HepG2 (cell line): ENCODE results near the gene BST1. TPM values are rescaled to one million over a fixed set of nuclear protein-coding genes. Genes with fewer than 3 reads are reported as not detected.

ENCODE experiments used
- CBX1 ChIP-seq: IDR thresholded peaks from one replicate; pipeline ENCODE4 v1.6.1; 2016; ENCODE audit warnings: antibody characterized with exemption, low read depth
- KDM5B ChIP-seq: sonication (generic); formaldehyde crosslinking; IDR thresholded peaks from 2 replicates; pipeline ENCODE4 v1.4.0; 2020; ENCODE audit warnings: missing genetic modification reagents, mild to moderate bottlenecking, borderline replicate concordance
- NCOA2 ChIP-seq: sonication (generic); formaldehyde crosslinking; IDR thresholded peaks from 2 replicates; pipeline ENCODE4 v1.8.0; 2022; ENCODE audit warnings: inconsistent platforms
- SMARCE1 ChIP-seq: fragments of 450-650 bp; IDR thresholded peaks from 2 replicates; pipeline ENCODE4 v1.6.1; 2017; ENCODE audit warnings: borderline replicate concordance
- ZBTB1 ChIP-seq: sonication (generic); formaldehyde crosslinking; IDR thresholded peaks from 2 replicates; pipeline ENCODE4 v1.4.0; 2020; ENCODE audit warnings: missing genetic modification reagents, borderline replicate concordance
- ZFYVE20 ChIP-seq: sonication (generic); formaldehyde crosslinking; IDR thresholded peaks from 2 replicates; pipeline ENCODE4 v1.8.0; 2023; ENCODE audit warnings: low read depth, mild to moderate bottlenecking, moderate library complexity, missing genetic modification reagents, borderline replicate concordance
- ZNF205 ChIP-seq: IDR thresholded peaks from 2 replicates; pipeline ENCODE4 v1.6.1; 2018; ENCODE audit warnings: missing biosample characterization, missing genetic modification reagents
- ZNF549 ChIP-seq: sonication (generic); formaldehyde crosslinking; IDR thresholded peaks from 2 replicates; pipeline ENCODE4 v1.5.0; 2020; ENCODE audit warnings: missing genetic modification reagents
- ZNF562 ChIP-seq: sonication (generic); formaldehyde crosslinking; IDR thresholded peaks from 2 replicates; pipeline ENCODE4 v1.8.0; 2022; ENCODE audit warnings: missing genetic modification reagents, borderline replicate concordance
- ZNF605 ChIP-seq: sonication (generic); formaldehyde crosslinking; IDR thresholded peaks from 2 replicates; pipeline ENCODE4 v1.8.0; 2022; ENCODE audit warnings: mild to moderate bottlenecking, missing genetic modification reagents
- ZNF660 ChIP-seq: sonication (generic); formaldehyde crosslinking; IDR thresholded peaks from 2 replicates; pipeline ENCODE4 v1.5.1; 2020; ENCODE audit warnings: mild to moderate bottlenecking, low read depth, missing genetic modification reagents, borderline replicate concordance
- ZNF720 ChIP-seq: sonication (generic); formaldehyde crosslinking; IDR thresholded peaks from 2 replicates; pipeline ENCODE4 v1.4.0; 2020; ENCODE audit warnings: missing genetic modification reagents
- polyA plus RNA-seq, 8 experiments: library from polyadenylated mRNA; depleted of rRNA in 3 of 8; stranded (reverse) in 7 of 8; unstranded in 1 of 8; fragments of >200 nt; fragmentation: Illumina TruSeq in 4 of 8; extraction: Trizol in 4 of 8; gene quantifications; 2 replicates each; pipeline versions ENCODE4 v1.2.1 to v1.2.3, GENCODE V29; 2011 to 2016; ENCODE audit warnings: low read depth in 4 of 8, missing spikeins in 1 of 8, mixed read lengths in 1 of 8; ENCODE audit not compliant: insufficient read depth in 1 of 8
- total RNA-seq, 5 experiments: library from RNA; depleted of rRNA; stranded (reverse); fragments of >200 nt; fragmentation: Illumina TruSeq; extraction: Trizol; gene quantifications; 2 replicates each; pipeline ENCODE4 v1.2.3, GENCODE V29; 2016; ENCODE audit warnings: low read depth in 1 of 5
- TF ChIP-seq, protein P1 (sequence below): sonication (generic); formaldehyde crosslinking; IDR thresholded peaks from 2 replicates; pipeline ENCODE4 v1.5.1; 2020; ENCODE audit warnings: mild to moderate bottlenecking, missing genetic modification reagents, borderline replicate concordance
- TF ChIP-seq, protein P2 (sequence below): fragments of 450-650 bp; IDR thresholded peaks from 2 replicates; pipeline ENCODE4 v1.6.1; 2016
- TF ChIP-seq, protein P3 (sequence below): sonication (generic); formaldehyde crosslinking; IDR thresholded peaks from 2 replicates; pipeline ENCODE4 v1.8.1; 2023; ENCODE audit warnings: missing genetic modification reagents, inconsistent platforms, borderline replicate concordance
- TF ChIP-seq, protein P4 (sequence below): sonication (generic); formaldehyde crosslinking; IDR thresholded peaks from 2 replicates; pipeline ENCODE4 v1.8.0; 2022; ENCODE audit warnings: mild to moderate bottlenecking, missing genetic modification reagents, moderate library complexity
- TF ChIP-seq, protein P5 (sequence below): sonication (generic); formaldehyde crosslinking; IDR thresholded peaks from 2 replicates; pipeline ENCODE4 v1.4.0; 2020; ENCODE audit warnings: missing genetic modification reagents

The BST1 gene
- total and polyA plus RNA-seq, 2 of the 13 experiments (the other 11 are each of a cell fraction or from before 2014, with no cell fraction given): 0.09 to 0.49 TPM

DNA sequence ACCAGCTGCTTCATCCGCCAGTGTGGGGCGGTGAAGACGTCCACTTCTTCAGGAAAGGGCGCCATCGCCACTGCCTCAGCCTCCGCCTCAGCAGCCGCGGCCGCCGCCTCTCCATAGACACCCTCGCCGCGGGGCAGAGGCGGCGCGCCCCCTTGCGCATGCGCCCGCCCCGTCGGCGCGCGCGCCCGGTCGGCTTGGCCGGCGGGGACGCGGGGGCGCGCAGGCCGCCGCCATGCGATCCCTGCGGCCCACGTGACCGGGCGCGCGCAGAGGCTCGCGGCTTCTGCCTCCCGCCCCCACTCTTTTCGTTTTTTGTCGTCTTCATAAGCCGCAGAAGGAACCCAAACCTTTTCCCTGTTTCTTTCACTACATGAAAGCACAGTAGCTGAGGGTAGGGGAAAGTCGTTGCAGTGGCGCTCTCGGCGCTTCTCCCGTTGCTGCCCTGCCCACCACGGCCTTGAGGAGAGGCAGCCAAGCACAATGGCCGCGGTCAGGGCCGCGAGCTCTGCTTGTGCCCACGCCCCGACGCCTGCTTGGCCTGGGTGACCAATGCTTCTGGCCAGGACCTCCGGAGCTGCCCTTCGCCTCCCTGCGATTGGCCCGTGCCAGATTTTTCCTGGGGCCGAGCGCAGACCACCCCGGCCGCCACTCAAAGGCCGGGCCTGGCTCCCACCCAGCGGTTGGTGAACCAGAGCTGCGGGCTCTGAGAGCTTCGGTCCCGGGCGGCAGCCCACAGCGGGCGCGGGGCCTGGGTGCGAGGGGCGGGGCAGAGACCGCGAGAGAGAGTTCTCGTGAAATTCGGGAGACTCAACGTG lies 47.4 kb upstream of the BST1 start, which contains the start of gene FBXL5 (continued):
- TF ChIP-seq ZNF605 (CRISPR knock-in tag) (peak; percentile 45; the same call in 1 of the 2 replicates), KDM5B (CRISPR knock-in tag) (peak; percentile 95), ZNF720 (CRISPR knock-in tag) (no peak), ZNF549 (CRISPR knock-in tag) (no peak), ZBTB1 (no peak), ZFYVE20 (CRISPR knock-in tag) (no peak), CBX1 (no peak), SMARCE1 (no peak), NCOA2 (CRISPR knock-in tag) (no peak), ZNF660 (CRISPR knock-in tag) (no peak), ZNF562 (CRISPR knock-in tag) (no peak), ZNF205 (CRISPR knock-in tag) (no peak)
- TF ChIP-seq, protein P1, sequence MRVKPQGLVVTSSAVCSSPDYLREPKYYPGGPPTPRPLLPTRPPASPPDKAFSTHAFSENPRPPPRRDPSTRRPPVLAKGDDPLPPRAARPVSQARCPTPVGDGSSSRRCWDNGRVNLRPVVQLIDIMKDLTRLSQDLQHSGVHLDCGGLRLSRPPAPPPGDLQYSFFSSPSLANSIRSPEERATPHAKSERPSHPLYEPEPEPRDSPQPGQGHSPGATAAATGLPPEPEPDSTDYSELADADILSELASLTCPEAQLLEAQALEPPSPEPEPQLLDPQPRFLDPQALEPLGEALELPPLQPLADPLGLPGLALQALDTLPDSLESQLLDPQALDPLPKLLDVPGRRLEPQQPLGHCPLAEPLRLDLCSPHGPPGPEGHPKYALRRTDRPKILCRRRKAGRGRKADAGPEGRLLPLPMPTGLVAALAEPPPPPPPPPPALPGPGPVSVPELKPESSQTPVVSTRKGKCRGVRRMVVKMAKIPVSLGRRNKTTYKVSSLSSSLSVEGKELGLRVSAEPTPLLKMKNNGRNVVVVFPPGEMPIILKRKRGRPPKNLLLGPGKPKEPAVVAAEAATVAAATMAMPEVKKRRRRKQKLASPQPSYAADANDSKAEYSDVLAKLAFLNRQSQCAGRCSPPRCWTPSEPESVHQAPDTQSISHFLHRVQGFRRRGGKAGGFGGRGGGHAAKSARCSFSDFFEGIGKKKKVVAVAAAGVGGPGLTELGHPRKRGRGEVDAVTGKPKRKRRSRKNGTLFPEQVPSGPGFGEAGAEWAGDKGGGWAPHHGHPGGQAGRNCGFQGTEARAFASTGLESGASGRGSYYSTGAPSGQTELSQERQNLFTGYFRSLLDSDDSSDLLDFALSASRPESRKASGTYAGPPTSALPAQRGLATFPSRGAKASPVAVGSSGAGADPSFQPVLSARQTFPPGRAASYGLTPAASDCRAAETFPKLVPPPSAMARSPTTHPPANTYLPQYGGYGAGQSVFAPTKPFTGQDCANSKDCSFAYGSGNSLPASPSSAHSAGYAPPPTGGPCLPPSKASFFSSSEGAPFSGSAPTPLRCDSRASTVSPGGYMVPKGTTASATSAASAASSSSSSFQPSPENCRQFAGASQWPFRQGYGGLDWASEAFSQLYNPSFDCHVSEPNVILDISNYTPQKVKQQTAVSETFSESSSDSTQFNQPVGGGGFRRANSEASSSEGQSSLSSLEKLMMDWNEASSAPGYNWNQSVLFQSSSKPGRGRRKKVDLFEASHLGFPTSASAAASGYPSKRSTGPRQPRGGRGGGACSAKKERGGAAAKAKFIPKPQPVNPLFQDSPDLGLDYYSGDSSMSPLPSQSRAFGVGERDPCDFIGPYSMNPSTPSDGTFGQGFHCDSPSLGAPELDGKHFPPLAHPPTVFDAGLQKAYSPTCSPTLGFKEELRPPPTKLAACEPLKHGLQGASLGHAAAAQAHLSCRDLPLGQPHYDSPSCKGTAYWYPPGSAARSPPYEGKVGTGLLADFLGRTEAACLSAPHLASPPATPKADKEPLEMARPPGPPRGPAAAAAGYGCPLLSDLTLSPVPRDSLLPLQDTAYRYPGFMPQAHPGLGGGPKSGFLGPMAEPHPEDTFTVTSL (CRISPR knock-in tag): no peak
- TF ChIP-seq, protein P2, sequence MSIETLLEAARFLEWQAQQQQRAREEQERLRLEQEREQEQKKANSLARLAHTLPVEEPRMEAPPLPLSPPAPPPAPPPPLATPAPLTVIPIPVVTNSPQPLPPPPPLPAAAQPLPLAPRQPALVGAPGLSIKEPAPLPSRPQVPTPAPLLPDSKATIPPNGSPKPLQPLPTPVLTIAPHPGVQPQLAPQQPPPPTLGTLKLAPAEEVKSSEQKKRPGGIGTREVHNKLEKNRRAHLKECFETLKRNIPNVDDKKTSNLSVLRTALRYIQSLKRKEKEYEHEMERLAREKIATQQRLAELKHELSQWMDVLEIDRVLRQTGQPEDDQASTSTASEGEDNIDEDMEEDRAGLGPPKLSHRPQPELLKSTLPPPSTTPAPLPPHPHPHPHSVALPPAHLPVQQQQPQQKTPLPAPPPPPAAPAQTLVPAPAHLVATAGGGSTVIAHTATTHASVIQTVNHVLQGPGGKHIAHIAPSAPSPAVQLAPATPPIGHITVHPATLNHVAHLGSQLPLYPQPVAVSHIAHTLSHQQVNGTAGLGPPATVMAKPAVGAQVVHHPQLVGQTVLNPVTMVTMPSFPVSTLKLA: no peak
- TF ChIP-seq, protein P3, sequence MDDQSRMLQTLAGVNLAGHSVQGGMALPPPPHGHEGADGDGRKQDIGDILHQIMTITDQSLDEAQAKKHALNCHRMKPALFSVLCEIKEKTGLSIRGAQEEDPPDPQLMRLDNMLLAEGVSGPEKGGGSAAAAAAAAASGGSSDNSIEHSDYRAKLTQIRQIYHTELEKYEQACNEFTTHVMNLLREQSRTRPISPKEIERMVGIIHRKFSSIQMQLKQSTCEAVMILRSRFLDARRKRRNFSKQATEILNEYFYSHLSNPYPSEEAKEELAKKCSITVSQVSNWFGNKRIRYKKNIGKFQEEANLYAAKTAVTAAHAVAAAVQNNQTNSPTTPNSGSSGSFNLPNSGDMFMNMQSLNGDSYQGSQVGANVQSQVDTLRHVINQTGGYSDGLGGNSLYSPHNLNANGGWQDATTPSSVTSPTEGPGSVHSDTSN (CRISPR knock-in tag): no peak
- TF ChIP-seq, protein P4, sequence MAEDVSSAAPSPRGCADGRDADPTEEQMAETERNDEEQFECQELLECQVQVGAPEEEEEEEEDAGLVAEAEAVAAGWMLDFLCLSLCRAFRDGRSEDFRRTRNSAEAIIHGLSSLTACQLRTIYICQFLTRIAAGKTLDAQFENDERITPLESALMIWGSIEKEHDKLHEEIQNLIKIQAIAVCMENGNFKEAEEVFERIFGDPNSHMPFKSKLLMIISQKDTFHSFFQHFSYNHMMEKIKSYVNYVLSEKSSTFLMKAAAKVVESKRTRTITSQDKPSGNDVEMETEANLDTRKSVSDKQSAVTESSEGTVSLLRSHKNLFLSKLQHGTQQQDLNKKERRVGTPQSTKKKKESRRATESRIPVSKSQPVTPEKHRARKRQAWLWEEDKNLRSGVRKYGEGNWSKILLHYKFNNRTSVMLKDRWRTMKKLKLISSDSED (CRISPR knock-in tag): no peak
- TF ChIP-seq, protein P5, sequence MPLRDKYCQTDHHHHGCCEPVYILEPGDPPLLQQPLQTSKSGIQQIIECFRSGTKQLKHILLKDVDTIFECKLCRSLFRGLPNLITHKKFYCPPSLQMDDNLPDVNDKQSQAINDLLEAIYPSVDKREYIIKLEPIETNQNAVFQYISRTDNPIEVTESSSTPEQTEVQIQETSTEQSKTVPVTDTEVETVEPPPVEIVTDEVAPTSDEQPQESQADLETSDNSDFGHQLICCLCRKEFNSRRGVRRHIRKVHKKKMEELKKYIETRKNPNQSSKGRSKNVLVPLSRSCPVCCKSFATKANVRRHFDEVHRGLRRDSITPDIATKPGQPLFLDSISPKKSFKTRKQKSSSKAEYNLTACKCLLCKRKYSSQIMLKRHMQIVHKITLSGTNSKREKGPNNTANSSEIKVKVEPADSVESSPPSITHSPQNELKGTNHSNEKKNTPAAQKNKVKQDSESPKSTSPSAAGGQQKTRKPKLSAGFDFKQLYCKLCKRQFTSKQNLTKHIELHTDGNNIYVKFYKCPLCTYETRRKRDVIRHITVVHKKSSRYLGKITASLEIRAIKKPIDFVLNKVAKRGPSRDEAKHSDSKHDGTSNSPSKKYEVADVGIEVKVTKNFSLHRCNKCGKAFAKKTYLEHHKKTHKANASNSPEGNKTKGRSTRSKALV: 0 out of 2 replicates have a peak, but pooled peaks have one; percentile 59
